ENCODE measurements around the gene CCDC24. TPM values are rescaled to one million over a fixed set of nuclear protein-coding genes. Genes with fewer than 3 reads are reported as not detected.

CCDC24 gene
- total and polyA plus RNA-seq, 4 donors, result 5.4 to 25.6 (median 15.3) TPM

GRCh38 chr1:43984855-43985254 lies 6.5 kb upstream of the CCDC24 start:
- no peak overlapping the region for H3K4me3 ChIP-seq (ENCODE audit: low read depth, low read length)
- peaks cover 59% of the 10 kb centered on the region for H3K36me3 ChIP-seq (ENCODE audit: control insufficient read depth, insufficient read depth, low read length)
- H3K27me3 ChIP-seq (ENCODE audit: control insufficient read depth, insufficient read depth, low read length), result no peaks in the 10 kb centered on the region
- H3K4me1 ChIP-seq (ENCODE audit: control insufficient read depth, insufficient read depth, low read length), result peaks cover 29% of the 10 kb centered on the region
- no peaks in the 10 kb centered on the region for H3K9me3 ChIP-seq (ENCODE audit: control insufficient read depth, insufficient read depth, low read length)
- no peak overlapping the region for H3K27ac ChIP-seq (ENCODE audit: low read depth, low read length)
- 96% methylated on average over 15 of the region's 16 CpGs for WGBS (ENCODE audit: insufficient coverage)
- no peak for DNase-seq (ENCODE audit: low read depth in 4 of 6, low spot score in 6 of 6)

- no peak for DNase-seq (ENCODE audit: low read depth in 4 of 6, low spot score in 6 of 6)
- Histone ChIP-seq H3K4me1 (ENCODE audit: control insufficient read depth, insufficient read depth, low read length) (peaks cover 28% of the 10 kb centered on the region), H3K4me3 (ENCODE audit: low read depth, low read length) (no peak overlapping the region), H3K27me3 (ENCODE audit: control insufficient read depth, insufficient read depth, low read length) (no peaks in the 10 kb centered on the region), H3K27ac (ENCODE audit: low read depth, low read length) (no peak overlapping the region), H3K9me3 (ENCODE audit: control insufficient read depth, insufficient read depth, low read length) (no peaks in the 10 kb centered on the region), H3K36me3 (ENCODE audit: control insufficient read depth, insufficient read depth, low read length) (peaks cover 63% of the 10 kb centered on the region)
- WGBS (ENCODE audit: insufficient coverage), result 90% methylated on average over 3 of the region's 4 CpGs
Measured at GRCh38 chr1:43985984-43986595, 5.3 kb upstream of the CCDC24 start.

GRCh38 chr1:43986712-43987111 lies 4.7 kb upstream of the CCDC24 start:
- peaks cover 57% of the 10 kb centered on the region for H3K36me3 ChIP-seq (ENCODE audit: control insufficient read depth, insufficient read depth, low read length)
- 82% methylated on average over 6 of the region's 6 CpGs for WGBS (ENCODE audit: insufficient coverage)
- DNase-seq (ENCODE audit: low read depth in 4 of 6, low spot score in 6 of 6), result no peak
- H3K9me3 ChIP-seq (ENCODE audit: control insufficient read depth, insufficient read depth, low read length), result no peaks in the 10 kb centered on the region
- H3K27me3 ChIP-seq (ENCODE audit: control insufficient read depth, insufficient read depth, low read length), result no peaks in the 10 kb centered on the region
- H3K4me1 ChIP-seq (ENCODE audit: control insufficient read depth, insufficient read depth, low read length), result peaks cover 28% of the 10 kb centered on the region
- no peak overlapping the region for H3K27ac ChIP-seq (ENCODE audit: low read depth, low read length)
- H3K4me3 ChIP-seq (ENCODE audit: low read depth, low read length), result no peak overlapping the region

- no peak for DNase-seq (ENCODE audit: low read depth in 4 of 6, low spot score in 6 of 6)
- no peaks in the 10 kb centered on the region for H3K9me3 ChIP-seq (ENCODE audit: control insufficient read depth, insufficient read depth, low read length)
- no peaks in the 10 kb centered on the region for H3K27me3 ChIP-seq (ENCODE audit: control insufficient read depth, insufficient read depth, low read length)
- WGBS (ENCODE audit: insufficient coverage), result 84% methylated on average over 6 of the region's 6 CpGs
- no peak overlapping the region for H3K27ac ChIP-seq (ENCODE audit: low read depth, low read length)
- peaks cover 28% of the 10 kb centered on the region for H3K4me1 ChIP-seq (ENCODE audit: control insufficient read depth, insufficient read depth, low read length)
- H3K36me3 ChIP-seq (ENCODE audit: control insufficient read depth, insufficient read depth, low read length), result peaks cover 50% of the 10 kb centered on the region
- no peak overlapping the region for H3K4me3 ChIP-seq (ENCODE audit: low read depth, low read length)
Measured at GRCh38 chr1:43987159-43987902, 4.1 kb upstream of the CCDC24 start.

- H3K36me3 ChIP-seq (ENCODE audit: control insufficient read depth, insufficient read depth, low read length), result peaks cover 28% of the 10 kb centered on the region
- no peak for DNase-seq (ENCODE audit: low read depth in 4 of 6, low spot score in 6 of 6)
- H3K27ac ChIP-seq (ENCODE audit: low read depth, low read length), result no peak overlapping the region
- 75% methylated on average over 16 of the region's 19 CpGs for WGBS (ENCODE audit: insufficient coverage)
- peaks cover 40% of the 10 kb centered on the region for H3K4me1 ChIP-seq (ENCODE audit: control insufficient read depth, insufficient read depth, low read length)
- H3K4me3 ChIP-seq (ENCODE audit: low read depth, low read length), result peak overlapping the region; percentile 61
- H3K9me3 ChIP-seq (ENCODE audit: control insufficient read depth, insufficient read depth, low read length), result no peaks in the 10 kb centered on the region
- no peaks in the 10 kb centered on the region for H3K27me3 ChIP-seq (ENCODE audit: control insufficient read depth, insufficient read depth, low read length)
Measured at GRCh38 chr1:43990271-43991199, 864 bp upstream of the CCDC24 start.

- H3K9me3 ChIP-seq (ENCODE audit: control insufficient read depth, insufficient read depth, low read length), result no peaks in the 10 kb centered on the region
- under 1% methylated on average over 10 of the region's 10 CpGs for WGBS (ENCODE audit: insufficient coverage)
- peaks cover 45% of the 10 kb centered on the region for H3K4me1 ChIP-seq (ENCODE audit: control insufficient read depth, insufficient read depth, low read length)
- H3K36me3 ChIP-seq (ENCODE audit: control insufficient read depth, insufficient read depth, low read length), result peaks cover 28% of the 10 kb centered on the region
- no peak for DNase-seq (ENCODE audit: low read depth in 4 of 6, low spot score in 6 of 6)
- H3K4me3 ChIP-seq (ENCODE audit: low read depth, low read length), result peak overlapping the region; percentile 61
- H3K27ac ChIP-seq (ENCODE audit: low read depth, low read length), result peak overlapping the region; percentile 50
- H3K27me3 ChIP-seq (ENCODE audit: control insufficient read depth, insufficient read depth, low read length), result no peaks in the 10 kb centered on the region
Measured at GRCh38 chr1:43991200-43991475, 261 bp upstream of the CCDC24 start.

- Histone ChIP-seq H3K4me3 (ENCODE audit: low read depth, low read length) (peak overlapping the region; percentile 61), H3K27me3 (ENCODE audit: control insufficient read depth, insufficient read depth, low read length) (no peaks in the 10 kb centered on the region), H3K4me1 (ENCODE audit: control insufficient read depth, insufficient read depth, low read length) (peaks cover 58% of the 10 kb centered on the region), H3K27ac (ENCODE audit: low read depth, low read length) (no peak overlapping the region), H3K36me3 (ENCODE audit: control insufficient read depth, insufficient read depth, low read length) (peaks cover 35% of the 10 kb centered on the region), H3K9me3 (ENCODE audit: control insufficient read depth, insufficient read depth, low read length) (no peaks in the 10 kb centered on the region)
- WGBS (ENCODE audit: insufficient coverage), result 49% methylated on average over 10 of the region's 11 CpGs
- no peak for DNase-seq (ENCODE audit: low read depth in 4 of 6, low spot score in 6 of 6)
Measured at GRCh38 chr1:43992232-43992995, 1.0 kb downstream of the CCDC24 start.

- no peaks in the 10 kb centered on the region for H3K27me3 ChIP-seq (ENCODE audit: control insufficient read depth, insufficient read depth, low read length)
- H3K9me3 ChIP-seq (ENCODE audit: control insufficient read depth, insufficient read depth, low read length), result no peaks in the 10 kb centered on the region
- no peak overlapping the region for H3K27ac ChIP-seq (ENCODE audit: low read depth, low read length)
- no peak for DNase-seq (ENCODE audit: low read depth in 4 of 6, low spot score in 6 of 6)
- H3K4me3 ChIP-seq (ENCODE audit: low read depth, low read length), result no peak overlapping the region
- WGBS (ENCODE audit: insufficient coverage), result 97% methylated on average over 7 of the region's 9 CpGs
- H3K4me1 ChIP-seq (ENCODE audit: control insufficient read depth, insufficient read depth, low read length), result peaks cover 67% of the 10 kb centered on the region
- H3K36me3 ChIP-seq (ENCODE audit: control insufficient read depth, insufficient read depth, low read length), result peaks cover 44% of the 10 kb centered on the region
Measured at GRCh38 chr1:43993206-43993914, 2.0 kb downstream of the CCDC24 start.

GRCh38 chr1:43994071-43994470 lies 2.7 kb downstream of the CCDC24 start:
- H3K4me1 ChIP-seq (ENCODE audit: control insufficient read depth, insufficient read depth, low read length), result peaks cover 72% of the 10 kb centered on the region
- H3K4me3 ChIP-seq (ENCODE audit: low read depth, low read length), result no peak overlapping the region
- H3K27me3 ChIP-seq (ENCODE audit: control insufficient read depth, insufficient read depth, low read length), result no peaks in the 10 kb centered on the region
- H3K9me3 ChIP-seq (ENCODE audit: control insufficient read depth, insufficient read depth, low read length), result no peaks in the 10 kb centered on the region
- no peak overlapping the region for H3K27ac ChIP-seq (ENCODE audit: low read depth, low read length)
- peaks cover 50% of the 10 kb centered on the region for H3K36me3 ChIP-seq (ENCODE audit: control insufficient read depth, insufficient read depth, low read length)
- no peak for DNase-seq (ENCODE audit: low read depth in 4 of 6, low spot score in 6 of 6)
- 96% methylated on average over 3 of the region's 7 CpGs for whole genome bisulfite sequencing (ENCODE audit: insufficient coverage)

Data from spinal cord (tissue), 10 donors.